ENCODE measurements around the gene HDAC8.
"Not testable (repeated sequence)": the region's sequence is repeated elsewhere in the genome, so short reads cannot be mapped to it uniquely, and the experiment has no call there.

HDAC8 gene

DNA sequence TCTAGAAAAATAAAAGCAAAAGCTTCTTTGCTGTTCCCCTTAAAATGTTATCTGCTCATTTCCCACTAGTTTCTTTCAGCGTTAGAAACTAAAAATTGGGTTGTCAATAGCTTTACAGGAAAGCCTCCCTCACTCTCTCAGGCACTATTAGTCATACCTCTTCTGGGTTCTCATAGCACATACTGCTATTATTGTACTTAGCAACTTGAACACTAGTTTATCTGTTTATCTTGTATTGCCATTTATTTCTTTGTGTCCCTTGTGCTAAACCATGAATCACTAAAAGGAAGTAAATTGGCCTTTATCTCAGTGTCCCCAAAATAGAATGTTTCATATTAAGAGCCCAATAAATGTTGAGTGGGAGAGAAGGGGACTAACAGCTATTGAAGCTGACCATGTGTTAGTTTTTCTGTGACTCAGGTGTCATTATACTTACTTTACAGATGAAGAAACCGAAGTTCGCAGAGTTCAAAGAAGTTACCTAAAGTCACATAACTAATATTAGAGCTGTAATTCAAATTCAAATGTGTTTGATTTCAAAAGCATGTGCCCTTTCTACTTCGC lies 142.2 kb downstream of the HDAC8 start:
- DNase-seq (ENCODE audit: low read depth) = no peak
- no peak overlapping the region for H3K4me3 ChIP-seq (ENCODE audit: low read length)
- TF ChIP-seq, protein P1, sequence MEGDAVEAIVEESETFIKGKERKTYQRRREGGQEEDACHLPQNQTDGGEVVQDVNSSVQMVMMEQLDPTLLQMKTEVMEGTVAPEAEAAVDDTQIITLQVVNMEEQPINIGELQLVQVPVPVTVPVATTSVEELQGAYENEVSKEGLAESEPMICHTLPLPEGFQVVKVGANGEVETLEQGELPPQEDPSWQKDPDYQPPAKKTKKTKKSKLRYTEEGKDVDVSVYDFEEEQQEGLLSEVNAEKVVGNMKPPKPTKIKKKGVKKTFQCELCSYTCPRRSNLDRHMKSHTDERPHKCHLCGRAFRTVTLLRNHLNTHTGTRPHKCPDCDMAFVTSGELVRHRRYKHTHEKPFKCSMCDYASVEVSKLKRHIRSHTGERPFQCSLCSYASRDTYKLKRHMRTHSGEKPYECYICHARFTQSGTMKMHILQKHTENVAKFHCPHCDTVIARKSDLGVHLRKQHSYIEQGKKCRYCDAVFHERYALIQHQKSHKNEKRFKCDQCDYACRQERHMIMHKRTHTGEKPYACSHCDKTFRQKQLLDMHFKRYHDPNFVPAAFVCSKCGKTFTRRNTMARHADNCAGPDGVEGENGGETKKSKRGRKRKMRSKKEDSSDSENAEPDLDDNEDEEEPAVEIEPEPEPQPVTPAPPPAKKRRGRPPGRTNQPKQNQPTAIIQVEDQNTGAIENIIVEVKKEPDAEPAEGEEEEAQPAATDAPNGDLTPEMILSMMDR (IDR thresholded peaks at IDR 0.05; ENCODE audit: insufficient read depth, low read depth, low read length, missing control alignments) = no peak

GRCh38 chrX:72421797-72422196 lies 150.8 kb downstream of the HDAC8 start:
- TF ChIP-seq, protein P1 (IDR thresholded peaks at IDR 0.05; ENCODE audit: insufficient read depth, low read depth, low read length, missing control alignments) = no peak
- no peak overlapping the region for H3K4me3 ChIP-seq (ENCODE audit: low read length)
- no peak for DNase-seq (ENCODE audit: low read depth)

DNA sequence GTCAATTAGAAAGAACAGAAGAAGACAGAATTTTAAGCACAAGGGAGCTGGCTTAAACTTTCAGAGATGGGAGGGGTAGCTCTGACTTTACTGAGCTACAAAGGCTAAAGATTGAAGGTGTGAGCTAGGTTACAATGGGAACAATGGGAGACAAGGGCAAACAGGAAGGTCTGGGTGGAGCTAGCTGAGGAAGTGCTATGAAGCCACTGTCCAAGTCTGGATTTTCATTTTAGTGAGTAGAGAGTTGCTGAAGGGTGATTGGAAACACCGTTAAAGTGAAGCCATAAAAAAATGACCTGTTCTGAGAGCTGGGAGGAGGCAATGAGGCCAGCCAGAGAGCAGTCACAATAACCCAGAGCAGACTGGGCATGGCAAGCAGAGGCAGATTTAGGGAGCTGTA lies 162.7 kb downstream of the HDAC8 start:
- TF ChIP-seq, protein P1 (IDR thresholded peaks at IDR 0.05; ENCODE audit: insufficient read depth, low read depth, low read length, missing control alignments) = no peak
- H3K4me3 ChIP-seq (ENCODE audit: low read length) = no peak overlapping the region
- no peak for DNase-seq (ENCODE audit: low read depth)

DNA sequence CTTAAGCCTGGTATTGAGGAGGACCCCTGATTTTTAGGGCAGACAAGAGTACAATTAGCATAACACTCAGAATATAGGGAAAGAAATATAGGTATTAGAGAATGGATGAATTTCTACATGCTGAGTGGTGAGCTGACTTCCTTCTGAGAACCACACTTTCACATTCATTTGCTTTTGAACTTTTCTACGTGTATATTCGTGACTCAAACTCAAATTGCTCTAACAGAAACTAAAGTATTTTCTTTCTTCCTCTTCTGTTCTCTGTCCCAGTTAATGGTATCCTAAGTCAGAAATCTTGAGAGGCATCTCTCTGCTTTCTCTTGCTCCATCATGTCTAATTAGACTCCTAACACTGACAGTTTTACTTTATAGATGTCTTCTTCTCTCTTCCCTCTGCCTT lies 163.8 kb downstream of the HDAC8 start:
- DNase-seq (ENCODE audit: low read depth) = no peak
- H3K4me3 ChIP-seq (ENCODE audit: low read length) = no peak overlapping the region
- TF ChIP-seq, protein P1 (IDR thresholded peaks at IDR 0.05; ENCODE audit: insufficient read depth, low read depth, low read length, missing control alignments) = no peak

- not testable (repeated sequence) for H3K4me3 ChIP-seq (ENCODE audit: low read length); DNase-seq (ENCODE audit: low read depth)
Measured at GRCh38 chrX:72405136-72405535, 167.5 kb downstream of the HDAC8 start.

GRCh38 chrX:72402614-72403013 lies 170.0 kb downstream of the HDAC8 start:
- H3K4me3 ChIP-seq (ENCODE audit: low read length) = no peak overlapping the region
- TF ChIP-seq, protein P1 (IDR thresholded peaks at IDR 0.05; ENCODE audit: insufficient read depth, low read depth, low read length, missing control alignments) = no peak
- no peak for DNase-seq (ENCODE audit: low read depth)

- no peak overlapping the region for H3K4me3 ChIP-seq (ENCODE audit: low read length)
- TF ChIP-seq, protein P1 (IDR thresholded peaks at IDR 0.05; ENCODE audit: insufficient read depth, low read depth, low read length, missing control alignments) = no peak
- no peak for DNase-seq (ENCODE audit: low read depth)
Measured at GRCh38 chrX:72399816-72400215, 172.8 kb downstream of the HDAC8 start.
